ENCODE measurements around the gene REL. TPM values are rescaled to one million over a fixed set of nuclear protein-coding genes. Genes with fewer than 3 reads are reported as not detected.

The REL gene
- total and polyA plus RNA-seq, 2 of the 13 experiments (the other 11 are each of a cell fraction or from before 2014, with no cell fraction given) = 3.7 to 7.0 TPM

- no peak for TF ChIP-seq ZHX1 (CRISPR knock-in tag; IDR thresholded peaks at IDR 0.05; ENCODE audit: low read depth)
Measured at GRCh38 chr2:60884800-60885199, 3.4 kb downstream of the REL start (continued).

- ATAC-seq = peak; percentile 57
- Histone ChIP-seq H3K9me3 (ENCODE audit: low read length) (no peaks in the 10 kb centered on the region), H2AFZ (ENCODE audit: low read length) (no peak overlapping the region), H3K27ac (ENCODE audit: extremely low read length, insufficient read depth, low read length) (peak overlapping the region; percentile 12), H3K4me3 (replicated peaks in 1 of 3; ENCODE audit: insufficient read depth in 1 of 3, low read depth in 2 of 3, low read length in 3 of 3) (peak overlapping the region in 2 of 3 experiments; percentile 3 to 32; a peak in 3 of 6 replicates), H3K79me2 (ENCODE audit: insufficient read depth, low read length) (peaks cover 54% of the 10 kb centered on the region), H4K20me1 (ENCODE audit: insufficient read depth, low read length) (peaks cover 5% of the 10 kb centered on the region), H3K36me3 (replicated peaks in 1 of 2; ENCODE audit: control insufficient read depth in 1 of 2, insufficient read depth in 2 of 2, low read length in 2 of 2) (no peaks in the 10 kb centered on the region), H3K27me3 (ENCODE audit: control insufficient read depth in 1 of 2, insufficient read depth in 2 of 2, low read length in 2 of 2) (no peaks in the 10 kb centered on the region; a peak in 1 of 5 replicates), H3K4me1 (ENCODE audit: insufficient read depth, low read length) (peaks cover 31% of the 10 kb centered on the region), H3K4me2 (ENCODE audit: low read depth, low read length) (peak overlapping the region; percentile 73), H3K9ac (ENCODE audit: insufficient read depth, low read depth, low read length) (peak overlapping the region; percentile 20)
- peak; percentile 85 for DNase-seq (ENCODE audit: low spot score)
- BruUV-seq (replicated peaks) = no TSS peak
- intact Hi-C loops (cut with micrococcal nuclease; ENCODE audit: unreplicated experiment) = no loop called here
- POLR2A ChIA-PET = interaction anchor here (0.9 kb wide), 1 partner anchor 291 kb away, joined by 3 read pairs; no protein-coding TSS in a partner anchor
- CTCF ChIA-PET (ENCODE audit: low intra/inter-chr PET ratio, low total read pairs) = no interaction called here
- in situ Hi-C loops (cut with HindIII; ENCODE audit: extremely low pct_ligation_motif_present, low pct_unique_long_range_greater_than_20kb) = no loop called here
- WGBS (ENCODE audit: low lambda C conversion rate) = 5% methylated on average over 2 of the region's 2 CpGs
- peak; percentile 75 for FAIRE-seq
- no peak for TF ChIP-seq POLR2AphosphoS2 (IDR thresholded peaks at IDR 0.05; ENCODE audit: low read depth, low read length)
- peak; percentile 76; the same call in 1 of the 2 replicates for TF ChIP-seq FOXJ3 (CRISPR knock-in tag; IDR thresholded peaks at IDR 0.05; ENCODE audit: borderline replicate concordance)
- no peak for TF ChIP-seq ATF7 (IDR thresholded peaks at IDR 0.05)
- TF ChIP-seq ATF7 (CRISPR knock-in tag; IDR thresholded peaks at IDR 0.05) = no peak
- peak; percentile 52; the same call in 1 of the 2 replicates for TF ChIP-seq RCOR2 (CRISPR knock-in tag; IDR thresholded peaks at IDR 0.05)
- no peak for TF ChIP-seq RAD51 (IDR thresholded peaks at IDR 0.05; ENCODE audit: borderline replicate concordance)
- TF ChIP-seq FOXK2 (IDR thresholded peaks at IDR 0.05) = 0 out of 2 replicates have a peak, but pooled peaks have one; percentile 21
- TF ChIP-seq ZSCAN20 (CRISPR knock-in tag; IDR thresholded peaks at IDR 0.05; ENCODE audit: borderline replicate concordance) = no peak
- TF ChIP-seq ZNF678 (CRISPR knock-in tag; IDR thresholded peaks at IDR 0.05) = no peak
- 0 out of 2 replicates have a peak, but pooled peaks have one; percentile 31 for TF ChIP-seq MIER3 (CRISPR knock-in tag; IDR thresholded peaks at IDR 0.05; ENCODE audit: borderline replicate concordance)
- TF ChIP-seq SCMH1 (CRISPR knock-in tag; IDR thresholded peaks at IDR 0.05; ENCODE audit: borderline replicate concordance) = no peak
- TF ChIP-seq YY1 (IDR thresholded peaks at IDR 0.05; ENCODE audit: insufficient read depth, insufficient replicate concordance, low read depth, low read length) = no peak
- peak; percentile 60; the same call in 1 of the 2 replicates for TF ChIP-seq FOSL2 (CRISPR knock-in tag; IDR thresholded peaks at IDR 0.05)
- TF ChIP-seq HBP1 (CRISPR knock-in tag; IDR thresholded peaks at IDR 0.05; ENCODE audit: low read depth) = no peak
- TF ChIP-seq ZNF362 (CRISPR knock-in tag; IDR thresholded peaks at IDR 0.05; ENCODE audit: borderline replicate concordance) = peak; percentile 39; the same call in 1 of the 2 replicates
Measured at GRCh38 chr2:60885683-60886082, 4.3 kb downstream of the REL start.
